Heart left ventricle (tissue), 13 donors: Measurements from ENCODE around the gene ITGB5.

Source experiments
- POLR2A ChIP-seq, 2 donors: fragments of 450-650 bp; IDR thresholded peaks; one replicate each; pipeline ENCODE4 v1.6.1; 2017; ENCODE audit warnings: antibody characterized with exemption in 2 of 2, mild to moderate bottlenecking in 2 of 2, moderate library complexity in 2 of 2
- TF ChIP-seq, protein P1 (sequence below), 12 donors: fragments of 200-600 bp; sonication (generic) in 4 of 12; IDR thresholded peaks; one replicate each; pipeline versions ENCODE4 v1.5.0 to v1.8.0; 2018 to 2022; ENCODE audit warnings: antibody characterized with exemption in 12 of 12, mild to moderate bottlenecking in 5 of 12
- donor health status: ischemic (EF 13 %, LVEDD 7.1; RV severe dilation, severe dysfunction).
- donor health status: DM: no; HTN: yes; CAD: no.
- donor health status: DM: no; HTN: no; CAD: no.
- donor health status: ischemic (EF 25% LVEDD 6.9; RV normal size, moderate dysfunction).
- donor health status: ischemic (EF 25% LVEDD 5.7; RV mildly dilated, moderate dysfunction).
- donor health status: ischemic (EF 35%, LVEDD 5.7; RV mildly dilated, moderate dysfunction).
- donor health status: nonischemic (EF 11% LVEDD 7.7; RV severe dilation, severe dysfunction).
- donor health status: DM: yes; HTN: yes; CAD: no.
- donor health status: PGD.
- donor health status: ischemic (EF 29% LVEDD 5.4; RV normal size, mild dysfunction).
- donor health status: nonischemic (EF 23%, LVEDD 6.1; RV moderate dilation, normal function).

DNA sequence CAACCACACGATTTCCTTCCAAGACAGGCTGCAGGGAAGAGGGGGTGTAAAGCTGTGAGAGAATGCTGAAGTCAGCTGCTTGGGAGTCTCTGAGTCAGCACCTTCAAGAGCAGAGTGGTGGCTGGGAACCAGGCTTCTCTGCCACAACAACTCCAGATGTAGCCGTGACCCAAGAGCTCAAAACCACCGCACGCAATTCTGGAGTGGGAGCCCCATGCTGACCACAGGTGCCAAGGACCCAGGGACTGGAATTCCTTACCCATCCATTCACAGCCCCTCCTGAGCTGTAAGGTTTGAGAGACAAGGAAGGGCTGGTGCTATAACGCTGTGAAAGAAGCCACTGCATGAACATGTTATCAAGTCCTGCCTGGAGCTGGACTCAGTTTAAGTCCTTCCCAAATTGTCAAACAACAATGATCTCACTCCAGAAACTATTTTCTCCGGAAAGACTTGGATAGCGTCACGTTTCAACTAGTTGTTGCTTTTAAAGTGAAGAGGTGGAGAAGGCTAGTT lies 95.5 kb downstream of the ITGB5 start:
- TF ChIP-seq, protein P1, sequence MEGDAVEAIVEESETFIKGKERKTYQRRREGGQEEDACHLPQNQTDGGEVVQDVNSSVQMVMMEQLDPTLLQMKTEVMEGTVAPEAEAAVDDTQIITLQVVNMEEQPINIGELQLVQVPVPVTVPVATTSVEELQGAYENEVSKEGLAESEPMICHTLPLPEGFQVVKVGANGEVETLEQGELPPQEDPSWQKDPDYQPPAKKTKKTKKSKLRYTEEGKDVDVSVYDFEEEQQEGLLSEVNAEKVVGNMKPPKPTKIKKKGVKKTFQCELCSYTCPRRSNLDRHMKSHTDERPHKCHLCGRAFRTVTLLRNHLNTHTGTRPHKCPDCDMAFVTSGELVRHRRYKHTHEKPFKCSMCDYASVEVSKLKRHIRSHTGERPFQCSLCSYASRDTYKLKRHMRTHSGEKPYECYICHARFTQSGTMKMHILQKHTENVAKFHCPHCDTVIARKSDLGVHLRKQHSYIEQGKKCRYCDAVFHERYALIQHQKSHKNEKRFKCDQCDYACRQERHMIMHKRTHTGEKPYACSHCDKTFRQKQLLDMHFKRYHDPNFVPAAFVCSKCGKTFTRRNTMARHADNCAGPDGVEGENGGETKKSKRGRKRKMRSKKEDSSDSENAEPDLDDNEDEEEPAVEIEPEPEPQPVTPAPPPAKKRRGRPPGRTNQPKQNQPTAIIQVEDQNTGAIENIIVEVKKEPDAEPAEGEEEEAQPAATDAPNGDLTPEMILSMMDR (IDR thresholded peaks at IDR 0.05): no peak
- TF ChIP-seq POLR2A (IDR thresholded peaks at IDR 0.05): no peak
